Suppressor macrophage (primary cell): ENCODE measurements around the gene HNRNPM.
A peak's percentile ranks its signal among the peaks of the same experiment; 100 is the strongest.

Source experiments
- DNase-seq, 4 experiments: peaks; one replicate each; pipeline ENCODE4 v3.0.0-alpha.2; 2020 to 2022

HNRNPM gene

DNA sequence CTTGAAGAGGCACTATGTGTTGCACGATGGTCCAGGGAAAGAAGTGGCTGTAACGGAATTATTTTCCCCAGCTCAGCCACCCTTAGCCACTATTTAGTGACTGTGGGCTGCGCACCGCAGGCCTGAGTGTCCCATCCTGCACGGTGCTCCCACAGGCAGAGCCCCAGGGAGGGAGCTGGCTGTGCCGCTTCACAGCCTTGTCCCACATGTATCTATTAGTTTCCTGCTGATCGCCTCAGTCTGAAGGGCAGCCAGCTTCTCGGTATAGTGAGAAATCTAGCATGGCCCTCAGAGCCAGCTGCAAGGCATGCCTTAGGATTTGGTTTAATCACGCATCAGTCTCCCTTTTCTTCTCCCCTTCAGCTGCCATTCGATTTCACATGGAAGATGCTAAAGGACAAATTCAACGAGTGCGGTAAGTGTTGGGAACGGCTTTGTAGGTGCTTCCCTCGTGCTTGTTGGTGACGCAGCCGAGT, 41.9 kb downstream of the HNRNPM start:
- DNase-seq = no peak

DNA sequence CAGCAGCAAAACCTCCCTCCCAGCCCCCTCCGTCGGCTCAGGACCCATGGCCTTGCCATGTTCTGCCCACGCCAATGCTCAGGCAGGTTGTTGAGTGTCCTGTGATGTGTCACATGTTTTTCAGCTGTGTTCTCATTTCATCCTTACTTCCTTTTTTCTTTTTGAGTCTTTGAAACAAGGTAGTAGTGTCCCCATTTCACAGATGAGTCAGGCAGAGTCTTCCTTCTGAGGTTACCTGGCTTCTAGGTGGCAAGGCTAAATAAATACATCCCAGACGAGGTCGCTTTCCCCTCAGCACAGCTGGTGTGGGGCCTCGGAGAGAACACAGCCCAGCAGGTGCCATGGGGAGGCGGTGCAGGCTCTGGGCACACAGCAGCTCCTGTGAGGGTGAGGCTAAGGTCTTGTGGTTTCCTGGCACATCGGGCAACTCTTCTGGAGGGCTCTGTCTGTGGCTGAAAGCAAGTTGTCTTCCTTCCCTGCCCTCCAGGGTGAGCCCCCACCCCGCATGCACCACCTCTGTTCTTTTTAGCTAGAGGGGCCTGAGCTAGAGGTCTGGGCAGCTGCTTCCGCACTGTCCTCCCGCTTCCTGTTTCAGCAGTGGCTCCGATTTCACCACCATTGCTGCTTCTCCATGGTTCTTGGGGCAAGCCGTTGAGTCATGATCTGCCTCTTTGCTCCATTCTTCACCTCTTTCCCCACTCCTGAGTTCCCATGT, 42.5 kb downstream of the HNRNPM start:
- DNase-seq = peak; percentile 87 to 96 (median 93)

- DNase-seq = no peak
These were observed 43.6 kb downstream of the HNRNPM start for GRCh38 chr19:8488365-8488764.

- DNase-seq = no peak
These were observed 45.0 kb downstream of the HNRNPM start for GRCh38 chr19:8489561-8490394.

DNA sequence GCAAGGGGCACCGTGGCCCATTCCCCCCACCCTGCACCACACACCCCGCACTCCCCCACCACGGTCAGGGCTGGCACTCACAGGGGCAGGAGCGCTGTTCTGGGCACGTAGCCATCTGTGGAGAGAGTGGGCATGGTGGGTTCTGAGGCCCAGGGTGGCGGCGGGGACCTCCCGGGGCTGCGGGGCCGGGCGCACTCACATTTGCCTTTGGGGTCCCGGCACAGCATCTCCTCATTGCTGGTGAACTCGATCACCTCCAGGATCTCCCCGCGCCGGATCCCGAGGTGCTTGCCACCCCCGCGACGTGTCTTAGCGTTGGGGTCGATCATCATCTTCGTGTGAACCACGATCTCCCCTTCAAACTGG, 45.6 kb downstream of the HNRNPM start:
- no peak for DNase-seq

GRCh38 chr19:8490873-8491272, 46.1 kb downstream of the HNRNPM start:
- DNase-seq = no peak

GRCh38 chr19:8491574-8491973, 46.8 kb downstream of the HNRNPM start:
- DNase-seq = no peak

DNA sequence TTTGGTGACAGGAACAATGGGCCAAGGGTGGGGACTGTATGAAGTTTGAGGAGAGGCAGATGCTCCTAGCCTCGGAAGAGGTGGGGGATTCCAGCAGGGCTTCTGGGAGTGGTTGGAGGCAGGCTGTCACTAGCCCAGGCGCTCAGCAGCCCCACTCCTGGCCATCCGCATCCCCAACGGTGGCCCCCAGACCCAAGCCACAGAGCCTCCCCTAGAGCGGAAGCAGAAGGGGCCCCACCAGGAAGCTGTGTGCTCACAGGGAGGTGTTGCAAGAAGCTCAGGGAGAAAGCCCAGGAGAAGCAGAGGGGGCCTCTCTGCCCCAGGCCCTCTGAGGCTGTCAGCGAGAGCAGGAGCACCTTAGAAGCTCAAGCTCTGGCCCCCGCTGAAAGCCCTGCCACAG, 49.4 kb downstream of the HNRNPM start:
- peak in 3 of 4 experiments; percentile 50 to 61 (median 55) for DNase-seq

GRCh38 chr19:8498295-8498694, 53.5 kb downstream of the HNRNPM start:
- no peak for DNase-seq

DNA sequence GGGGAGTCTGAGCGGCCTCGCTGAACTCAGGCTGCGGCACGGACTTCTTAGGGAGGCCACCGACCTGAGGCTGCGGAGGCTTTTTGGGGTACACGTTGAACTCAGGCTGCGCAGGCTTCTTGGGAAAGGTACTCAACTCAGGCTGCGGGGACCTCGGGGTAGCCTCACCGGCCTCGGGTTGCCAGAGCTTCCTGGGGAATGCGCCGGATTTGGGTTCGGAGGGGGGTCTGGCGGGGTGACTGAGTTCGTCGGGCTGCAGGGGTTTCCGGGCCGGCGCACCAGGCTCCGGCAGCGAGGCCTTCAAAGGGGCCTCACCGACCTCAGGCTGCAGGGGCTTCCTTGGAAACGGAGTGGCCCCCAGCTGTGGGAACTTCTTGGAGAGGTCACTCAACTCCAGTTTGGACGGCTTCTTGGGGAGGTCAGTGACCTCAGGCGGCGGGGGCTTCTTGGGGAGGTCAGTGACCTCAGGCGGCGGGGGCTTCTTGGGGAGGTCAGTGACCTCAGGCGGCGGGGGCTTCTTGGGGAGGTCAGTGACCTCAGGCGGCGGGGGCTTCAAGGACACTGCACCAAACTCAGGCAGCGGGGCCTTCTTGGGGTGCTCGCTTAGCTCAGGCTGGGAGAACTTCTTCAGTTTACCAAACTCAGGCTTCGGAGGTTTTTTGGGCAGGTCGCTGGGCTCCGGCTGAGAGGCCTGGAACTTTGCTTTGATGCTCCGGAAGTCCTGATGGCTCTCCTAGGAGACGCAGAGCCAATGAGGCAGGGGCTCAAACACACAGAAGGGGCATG, 54.5 kb downstream of the HNRNPM start:
- DNase-seq = no peak

DNA sequence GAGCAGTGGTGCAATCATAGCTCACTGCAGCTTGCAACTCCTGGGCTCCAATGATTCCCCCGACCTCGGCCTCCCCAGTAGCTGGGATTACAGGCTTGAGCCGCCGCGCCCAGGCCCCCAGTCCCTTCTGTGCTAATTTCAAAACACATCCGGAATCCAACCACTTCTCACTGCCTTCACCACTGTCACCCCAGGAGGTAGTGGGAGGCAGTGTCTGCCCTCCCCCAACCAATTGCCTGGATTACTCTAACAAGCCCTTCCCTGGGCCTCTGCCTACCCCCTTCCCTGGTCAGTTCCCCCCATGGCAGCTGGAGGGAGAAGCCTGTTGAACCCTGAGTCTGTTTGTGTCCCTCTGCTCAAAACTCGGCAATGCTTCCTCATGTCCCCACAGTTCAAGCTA, 55.4 kb downstream of the HNRNPM start:
- peak; percentile 74 to 89 (median 87) for DNase-seq

GRCh38 chr19:8501516-8501915, 56.7 kb downstream of the HNRNPM start:
- peak in 3 of 4 experiments; percentile 35 to 58 (median 46) for DNase-seq

DNA sequence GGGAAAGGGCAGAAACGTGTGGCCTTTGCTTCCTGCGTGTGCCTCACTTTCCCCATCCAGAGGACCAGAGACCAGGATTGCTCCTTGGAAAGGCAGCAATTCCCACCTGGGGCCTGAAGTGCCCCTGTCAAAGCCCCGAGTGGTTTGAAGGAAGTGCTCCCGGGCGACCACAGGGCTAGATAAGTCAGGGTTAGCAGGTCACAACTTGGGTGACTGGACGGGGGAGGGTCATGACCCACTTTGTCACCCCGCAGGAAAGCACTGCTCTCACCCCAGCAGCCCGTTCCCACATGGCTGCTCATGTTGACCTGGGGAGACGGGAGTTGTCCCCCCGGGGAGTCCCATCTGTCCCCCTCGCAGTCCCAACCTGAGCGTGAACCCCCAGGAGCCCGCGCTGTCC, 57.2 kb downstream of the HNRNPM start:
- peak; percentile 47 to 69 (median 62) for DNase-seq

DNA sequence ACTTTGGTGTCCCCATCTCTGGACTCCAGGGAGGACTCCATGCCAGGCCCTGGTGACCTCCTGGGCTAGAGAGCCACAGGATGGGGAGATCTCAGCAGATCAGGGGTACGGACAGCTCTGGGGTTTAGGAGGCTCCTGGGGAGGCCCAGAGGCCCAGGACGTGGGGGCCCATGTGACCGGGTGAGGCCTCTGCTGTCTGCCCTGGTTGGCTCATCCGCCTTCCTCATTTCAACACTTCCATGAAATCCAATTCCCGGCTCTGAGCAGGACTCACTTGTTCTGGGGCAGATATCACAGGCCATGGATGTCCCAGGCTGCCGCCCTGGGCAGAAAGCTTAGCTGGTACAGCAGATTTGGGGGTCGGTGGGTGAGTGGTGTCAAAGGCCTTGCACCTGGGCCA, 58.7 kb downstream of the HNRNPM start:
- peak; percentile 68 to 86 (median 82) for DNase-seq

GRCh38 chr19:8504171-8504570, 59.4 kb downstream of the HNRNPM start:
- DNase-seq = peak in 1 of 4 experiments; percentile 47

- peak in 2 of 4 experiments; percentile 35 to 36 for DNase-seq
These were observed 60.1 kb downstream of the HNRNPM start for GRCh38 chr19:8504919-8505318.

GRCh38 chr19:8505680-8506401, 61.1 kb downstream of the HNRNPM start:
- peak; percentile 69 to 91 (median 82) for DNase-seq

GRCh38 chr19:8506402-8506957, 61.7 kb downstream of the HNRNPM start:
- DNase-seq = no peak

- DNase-seq = no peak
These were observed 65.9 kb downstream of the HNRNPM start for GRCh38 chr19:8510589-8511115.

DNA sequence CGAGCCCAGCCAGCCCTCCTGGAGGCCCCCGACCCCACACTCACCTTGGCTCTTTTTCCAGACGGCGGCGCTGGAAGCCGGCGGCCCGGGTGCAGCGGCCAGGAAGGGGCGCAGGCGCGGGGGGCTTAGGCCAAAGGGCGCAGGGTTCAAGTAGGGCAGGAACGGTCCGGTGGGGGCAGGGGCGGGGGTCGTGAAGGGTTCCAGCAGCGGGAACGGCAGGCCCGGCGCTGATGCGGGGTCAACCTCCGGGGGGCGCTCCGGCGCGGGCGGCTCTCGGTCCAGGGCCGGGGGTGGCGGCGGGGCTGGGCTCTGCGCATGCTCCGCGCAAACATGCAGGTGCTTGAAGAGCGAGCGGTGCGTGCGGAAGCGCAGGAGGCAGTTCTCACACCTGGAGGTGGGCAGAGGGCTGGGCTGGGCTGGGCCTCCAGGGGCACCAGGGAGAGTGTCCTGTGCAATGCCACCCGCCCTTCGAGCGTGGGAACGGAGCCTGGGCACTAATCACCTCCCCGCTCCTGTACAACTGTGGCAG, 66.9 kb downstream of the HNRNPM start:
- no peak for DNase-seq
